ENCODE data around the gene ZFX. TPM values are rescaled to one million over a fixed set of nuclear protein-coding genes. Genes with fewer than 3 reads are reported as not detected.
"Not testable (repeated sequence)": the region's sequence is repeated elsewhere in the genome, so short reads cannot be mapped to it uniquely, and the experiment has no call there.

The ZFX gene
- total and polyA plus RNA-seq, 9 donors, result 16.1 to 87.8 (median 80.8) TPM

DNA sequence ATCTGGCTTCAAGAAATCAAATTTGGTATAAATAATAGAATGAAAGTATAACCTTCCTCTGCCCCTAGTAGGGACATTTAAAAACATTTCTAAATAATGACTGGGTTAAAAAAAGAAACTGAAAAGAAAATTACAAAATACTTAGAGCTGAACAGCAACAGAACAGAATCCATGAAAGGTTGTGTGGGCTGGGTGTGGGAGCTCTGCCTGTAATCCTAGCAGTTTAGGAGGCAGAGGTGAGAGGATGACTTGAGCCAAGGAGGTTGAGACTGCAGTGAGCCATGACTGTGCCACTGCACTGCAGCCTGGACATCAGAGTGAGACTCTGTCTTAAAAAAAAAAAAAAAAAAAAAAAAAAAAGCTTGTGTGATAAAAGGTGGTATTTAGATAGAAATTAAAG is 12.3 kb upstream of the ZFX start:
- Histone ChIP-seq H3K4me3 (no peak overlapping the region), H3K4me1 (ENCODE audit: insufficient read depth) (no peaks in the 10 kb centered on the region), H3K27me3 (no peaks in the 10 kb centered on the region), H3K36me3 (no peaks in the 10 kb centered on the region), H3K9me3 (no peaks in the 10 kb centered on the region), H3K27ac (no peak overlapping the region)
- TF ChIP-seq POLR2A (IDR thresholded peaks at IDR 0.05) (no peak), EP300 (IDR thresholded peaks at IDR 0.05) (no peak)
- TF ChIP-seq, protein P1, sequence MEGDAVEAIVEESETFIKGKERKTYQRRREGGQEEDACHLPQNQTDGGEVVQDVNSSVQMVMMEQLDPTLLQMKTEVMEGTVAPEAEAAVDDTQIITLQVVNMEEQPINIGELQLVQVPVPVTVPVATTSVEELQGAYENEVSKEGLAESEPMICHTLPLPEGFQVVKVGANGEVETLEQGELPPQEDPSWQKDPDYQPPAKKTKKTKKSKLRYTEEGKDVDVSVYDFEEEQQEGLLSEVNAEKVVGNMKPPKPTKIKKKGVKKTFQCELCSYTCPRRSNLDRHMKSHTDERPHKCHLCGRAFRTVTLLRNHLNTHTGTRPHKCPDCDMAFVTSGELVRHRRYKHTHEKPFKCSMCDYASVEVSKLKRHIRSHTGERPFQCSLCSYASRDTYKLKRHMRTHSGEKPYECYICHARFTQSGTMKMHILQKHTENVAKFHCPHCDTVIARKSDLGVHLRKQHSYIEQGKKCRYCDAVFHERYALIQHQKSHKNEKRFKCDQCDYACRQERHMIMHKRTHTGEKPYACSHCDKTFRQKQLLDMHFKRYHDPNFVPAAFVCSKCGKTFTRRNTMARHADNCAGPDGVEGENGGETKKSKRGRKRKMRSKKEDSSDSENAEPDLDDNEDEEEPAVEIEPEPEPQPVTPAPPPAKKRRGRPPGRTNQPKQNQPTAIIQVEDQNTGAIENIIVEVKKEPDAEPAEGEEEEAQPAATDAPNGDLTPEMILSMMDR (IDR thresholded peaks at IDR 0.05), result no peak
- DNase-seq, result no peak
- intact Hi-C loops (cut with DNase I), result no loop called here

DNA sequence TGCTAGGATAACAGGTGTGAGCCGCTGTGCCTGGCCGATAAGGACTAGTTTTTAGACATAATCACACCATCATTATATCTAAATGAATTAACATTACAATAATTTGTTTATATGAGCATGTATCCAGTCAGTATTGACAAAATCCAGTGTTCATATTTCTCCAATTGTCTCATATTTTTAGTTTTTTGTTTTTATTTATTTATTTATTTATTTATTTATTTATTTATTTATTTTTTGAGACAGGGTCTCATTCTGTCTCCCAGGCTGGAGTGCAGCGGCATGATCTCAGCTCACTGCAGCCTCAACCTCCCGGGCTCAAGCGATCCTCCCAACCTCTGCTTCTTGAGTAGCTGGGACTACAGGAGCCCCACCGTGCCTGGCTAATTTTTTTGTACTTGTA is 5.5 kb upstream of the ZFX start:
- intact Hi-C loops (cut with DNase I), result loop anchor here in 1 of 4 donors (10.0 kb wide), 1 partner anchor 89 kb away; the partner anchor contains the start of gene EIF2S3
- not testable (repeated sequence) for H3K9me3 ChIP-seq
- WGBS, 3 donors, result 94 to 95% (median 95%) methylated on average over 6 of the region's 6 CpGs

DNA sequence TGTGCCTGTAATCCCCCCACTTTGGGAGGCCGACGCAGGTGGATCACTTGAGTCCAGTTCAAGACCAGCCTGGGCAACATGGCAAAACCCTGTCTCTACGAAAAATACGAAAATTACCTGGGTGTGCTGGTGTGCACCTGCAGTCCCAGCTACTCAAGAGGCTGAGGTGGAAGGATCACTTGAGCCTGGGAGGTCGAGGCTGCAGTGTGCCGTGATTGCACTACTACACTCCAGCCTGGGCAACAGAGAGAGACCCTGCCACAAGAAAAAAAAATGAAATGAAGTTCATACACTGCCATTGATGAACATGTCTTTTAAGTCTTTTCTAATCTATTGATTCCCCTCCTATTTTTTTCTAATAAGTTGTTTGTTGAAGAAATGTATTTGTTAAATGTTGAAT is 5.0 kb upstream of the ZFX start:
- intact Hi-C loops (cut with DNase I), result loop anchor here in 1 of 4 donors (10.0 kb wide), 1 partner anchor 90 kb away; the partner anchor contains the start of gene EIF2S3
- 92 to 96% (median 95%) methylated on average over 6 of the region's 6 CpGs for WGBS, 3 donors
- Histone ChIP-seq H3K4me1 (ENCODE audit: insufficient read depth) (peaks cover 5% of the 10 kb centered on the region), H3K27me3 (no peaks in the 10 kb centered on the region), H3K9me3 (no peaks in the 10 kb centered on the region), H3K27ac (no peak overlapping the region), H3K36me3 (no peaks in the 10 kb centered on the region), H3K4me3 (no peak overlapping the region)
- DNase-seq, result no peak
- no peak for TF ChIP-seq POLR2A (IDR thresholded peaks at IDR 0.05)
- no peak for TF ChIP-seq EP300 (IDR thresholded peaks at IDR 0.05)

More for the DNA sequence above, 5.5 kb upstream of the ZFX start:
- not testable (repeated sequence) for H3K27ac ChIP-seq; DNase-seq; H3K27me3 ChIP-seq; H3K36me3 ChIP-seq; H3K4me3 ChIP-seq; H3K4me1 ChIP-seq (ENCODE audit: insufficient read depth)

DNA sequence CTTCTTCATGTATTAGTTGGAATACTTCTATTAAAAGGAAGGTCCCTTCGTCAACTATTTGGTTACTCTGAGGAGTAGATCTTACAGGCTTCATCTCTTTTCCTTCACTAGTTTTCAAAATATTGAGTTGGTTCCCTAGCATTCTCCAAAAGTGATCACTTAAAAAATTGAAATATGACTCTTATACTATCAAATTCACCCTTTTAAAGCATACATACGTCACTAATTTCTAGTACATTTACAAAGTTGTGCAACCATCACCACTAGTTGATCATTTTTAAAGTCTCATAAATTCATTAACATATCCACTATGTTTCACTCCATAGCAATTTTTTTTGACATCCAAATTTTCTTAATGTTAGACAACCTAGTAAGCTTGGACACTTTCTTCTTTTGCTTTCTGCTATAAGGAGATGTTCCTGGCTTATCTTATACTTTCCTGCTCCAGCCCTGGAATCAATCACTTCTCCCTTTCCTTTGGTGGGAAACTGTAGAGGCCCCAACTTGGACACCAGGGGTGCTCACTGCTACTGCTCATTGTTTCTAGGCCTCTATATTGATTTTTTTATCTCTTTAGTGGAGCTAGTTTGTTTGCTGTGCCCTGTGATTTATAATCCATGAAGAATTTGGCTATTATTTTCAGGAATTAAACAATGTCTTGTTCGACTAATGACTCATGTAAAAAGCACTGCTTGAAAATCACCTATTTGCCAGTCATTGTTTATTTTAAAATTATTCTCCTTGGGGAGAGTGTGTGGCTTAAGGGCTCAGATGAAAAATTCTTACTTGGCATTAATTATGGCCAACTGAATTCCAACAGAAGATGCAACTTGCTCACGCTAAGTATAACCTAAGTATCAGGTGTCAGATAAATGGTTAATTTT is 4.0 kb upstream of the ZFX start:
- Histone ChIP-seq H3K27ac (peak overlapping the region in 1 of 2 donors; percentile 100), H3K36me3 (no peaks in the 10 kb centered on the region), H3K27me3 (no peaks in the 10 kb centered on the region), H3K9me3 (no peaks in the 10 kb centered on the region), H3K4me1 (ENCODE audit: insufficient read depth) (peaks cover 5% of the 10 kb centered on the region), H3K4me3 (no peak overlapping the region)
- 65 to 66% (median 66%) methylated on average over 4 of the region's 4 CpGs for WGBS, 3 donors
- intact Hi-C loops (cut with DNase I), result loop anchor here in 2 of 4 donors (5.0 to 10.0 kb wide), 2 partner anchors 88 to 91 kb away; partner anchors contain the start of gene EIF2S3 (in 1 of the 2)
- no peak for DNase-seq
- TF ChIP-seq, protein P1 (IDR thresholded peaks at IDR 0.05), result no peak
- TF ChIP-seq EP300 (IDR thresholded peaks at IDR 0.05), result no peak
- TF ChIP-seq POLR2A (IDR thresholded peaks at IDR 0.05), result no peak

DNA sequence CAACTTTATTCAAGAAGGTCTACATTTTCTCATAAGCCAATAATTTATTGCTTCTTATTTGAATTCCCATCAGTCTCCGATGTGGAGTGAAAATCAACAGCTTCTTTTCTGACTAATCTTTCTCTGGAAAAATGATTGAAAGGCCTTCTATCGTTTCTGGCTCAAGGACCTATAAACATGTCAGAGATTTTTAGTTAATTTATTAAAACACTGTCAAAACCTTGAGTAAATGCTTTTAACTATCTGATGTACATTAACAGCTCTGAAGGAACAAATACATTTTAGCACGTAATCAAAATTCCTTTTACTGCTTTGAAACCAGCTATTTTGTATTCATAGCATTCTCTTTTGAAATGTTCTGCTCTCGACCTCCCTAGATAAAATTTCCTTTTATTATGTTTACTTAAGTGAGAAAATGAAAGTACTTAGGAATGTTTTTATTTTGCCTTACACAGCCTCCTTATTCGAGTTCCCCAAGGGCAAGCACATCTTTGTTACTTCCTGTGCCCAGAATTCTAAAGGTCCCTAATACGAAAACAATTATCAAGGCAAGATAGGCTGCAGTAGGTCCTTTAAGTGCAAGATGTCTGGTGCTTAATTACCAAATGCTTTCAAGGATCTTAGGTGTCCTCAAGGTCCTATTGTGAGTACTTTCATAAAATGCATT is 3.1 kb upstream of the ZFX start:
- WGBS, 3 donors, result 3 to 9% (median 4%) methylated on average over 6 of the region's 6 CpGs
- peak overlapping the region; percentile 28 for H3K4me3 ChIP-seq
- H3K4me1 ChIP-seq (ENCODE audit: insufficient read depth), result peaks cover 6% of the 10 kb centered on the region
- peak overlapping the region in 1 of 2 donors; percentile 100 for H3K27ac ChIP-seq
- H3K36me3 ChIP-seq, result no peaks in the 10 kb centered on the region
- no peaks in the 10 kb centered on the region for H3K27me3 ChIP-seq
- no peak for DNase-seq
- intact Hi-C loops (cut with DNase I), result loop anchor here in 2 of 4 donors (5.0 to 10.0 kb wide), 2 partner anchors 89 to 92 kb away; partner anchors contain the start of gene EIF2S3 (in 1 of the 2)
- no peaks in the 10 kb centered on the region for H3K9me3 ChIP-seq
- TF ChIP-seq, protein P1 (IDR thresholded peaks at IDR 0.05), result no peak
- TF ChIP-seq EP300 (IDR thresholded peaks at IDR 0.05), result no peak
- TF ChIP-seq POLR2A (IDR thresholded peaks at IDR 0.05), result no peak

All from ovary (tissue), 9 donors.